HG02588 (cell line): ENCODE data around the gene PROCA1.
"Not testable (repeated sequence)": the region's sequence is repeated elsewhere in the genome, so short reads cannot be mapped to it uniquely, and the experiment has no call there.

ENCODE experiments used
- ATAC-seq: cut with Tn5 transposase; IDR thresholded peaks from one replicate; pipeline ENCODE4 v1.9.1; 2021; ENCODE audit warnings: mild to moderate bottlenecking, moderate library complexity; ENCODE audit not compliant: unreplicated experiment

Gene PROCA1

DNA sequence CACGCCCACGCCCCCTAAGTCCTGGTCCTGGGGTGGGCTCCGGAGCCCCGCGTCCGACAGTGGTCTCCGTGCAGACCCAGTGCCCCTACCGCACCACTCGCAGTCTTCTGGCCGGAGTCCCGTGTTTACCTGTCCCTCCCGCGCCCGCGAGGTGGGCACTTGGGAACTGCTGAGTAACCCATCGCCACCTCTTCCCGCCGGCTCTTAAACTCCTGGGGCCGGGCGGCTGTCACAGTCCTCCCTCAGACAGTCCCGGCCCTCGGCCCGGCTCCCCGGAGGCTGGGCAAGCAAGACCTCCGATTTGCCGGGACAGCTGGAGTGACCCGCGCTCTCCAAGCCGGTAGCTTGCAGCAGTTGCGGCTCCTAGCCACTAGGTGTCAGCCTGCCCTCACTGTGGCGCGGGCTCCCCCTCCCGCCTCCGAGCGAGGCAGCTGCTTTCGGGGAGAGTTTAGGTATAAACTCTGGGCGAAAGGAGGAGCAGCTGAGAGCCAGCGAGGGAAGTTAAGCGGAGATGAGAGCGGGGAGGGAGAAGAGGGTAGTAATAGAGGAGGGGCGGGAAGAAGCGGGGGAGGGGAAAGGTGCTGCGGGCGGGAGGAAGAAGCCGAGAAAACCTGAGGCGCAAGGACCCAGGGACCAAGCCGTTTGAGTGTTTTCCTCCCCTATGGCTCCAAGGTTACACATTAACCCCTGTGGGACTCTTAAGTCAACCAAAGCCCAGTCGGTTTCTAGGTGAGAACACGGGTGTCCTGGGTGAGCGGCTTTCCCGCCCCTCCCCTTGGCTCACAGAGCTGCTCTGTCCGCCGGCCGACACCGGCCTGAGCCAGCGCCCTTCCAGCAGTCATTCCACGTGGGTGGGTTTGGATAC lies 15.2 kb upstream of the PROCA1 start:
- ATAC-seq, result peak; percentile 34

DNA sequence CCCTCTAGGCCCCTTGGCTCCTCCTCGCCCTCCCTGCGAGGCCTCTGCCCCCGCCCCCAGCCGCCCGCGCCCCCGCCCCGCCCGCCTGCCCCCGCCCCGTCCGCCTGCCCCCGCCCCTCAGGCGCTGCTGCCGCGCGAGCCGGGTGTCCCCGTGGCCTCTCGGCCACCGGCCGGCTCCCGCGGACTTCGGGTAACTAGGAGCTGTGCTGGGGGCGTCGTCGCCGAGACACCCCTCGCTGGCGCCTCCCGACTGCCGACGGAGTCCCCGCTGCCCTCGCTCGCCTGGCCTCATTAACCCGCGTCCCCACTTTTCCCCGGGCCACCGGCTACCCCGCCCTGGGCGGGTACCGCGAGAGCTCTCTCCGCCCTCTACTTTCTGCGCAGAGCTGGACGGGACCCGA lies 14.5 kb upstream of the PROCA1 start, which contains the start of gene TLCD1:
TLCD1 (minus strand) TSS at position 8 of the 401 bp plus-strand sequence. CDS start 136 bp downstream, outside the sequence.
- ATAC-seq, result no peak

DNA sequence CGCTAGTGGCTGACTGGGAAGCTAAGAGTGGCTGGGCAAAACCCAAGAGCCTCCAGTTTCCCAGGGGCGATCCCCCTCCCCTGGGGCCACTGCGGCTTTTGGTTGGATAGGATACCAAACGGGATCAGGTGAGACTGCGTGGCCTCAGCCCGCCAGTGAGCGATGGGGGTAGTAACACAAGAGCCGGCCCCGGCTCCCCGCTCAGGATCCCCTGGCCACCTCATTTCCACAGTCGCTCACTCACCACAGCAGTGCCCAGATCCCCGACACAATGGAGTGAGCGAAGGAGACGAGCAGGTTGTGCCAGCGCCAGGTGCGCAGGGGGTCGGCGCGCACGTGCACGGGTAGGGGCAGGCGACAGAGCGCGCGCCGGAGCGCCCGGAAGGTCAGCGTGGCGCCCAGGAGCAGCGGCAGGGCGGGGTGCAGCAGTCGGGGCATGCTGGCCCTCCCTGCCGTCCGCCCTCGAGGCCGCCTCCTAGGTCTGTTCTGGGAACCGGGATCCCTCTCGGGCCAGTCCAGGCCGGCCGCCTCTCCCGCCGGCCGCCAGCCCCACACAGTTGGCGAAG lies 14.1 kb upstream of the PROCA1 start:
- ATAC-seq, result no peak

DNA sequence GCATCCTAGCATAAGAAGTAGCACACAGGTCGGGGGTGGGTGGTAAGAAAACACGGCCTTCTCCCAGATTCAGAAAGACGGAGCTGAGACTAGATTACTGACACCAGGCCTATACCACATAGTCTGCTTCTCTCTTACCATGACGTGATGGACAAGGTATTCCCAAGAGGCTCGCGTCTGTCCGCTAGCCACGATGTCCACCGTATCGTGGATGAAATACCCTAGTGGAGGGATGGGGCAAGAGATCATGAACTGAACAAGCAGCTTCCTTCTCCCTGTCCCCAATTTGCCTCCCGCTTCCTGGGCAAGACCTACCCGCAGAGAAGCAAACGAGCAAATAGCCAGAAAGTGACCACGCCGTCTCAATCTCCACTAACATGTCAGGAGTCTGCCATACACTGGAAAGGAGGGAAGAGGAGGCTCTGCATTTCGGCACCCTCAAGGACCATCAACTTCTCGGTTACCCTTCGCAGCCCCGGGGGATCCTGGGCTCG lies 13.5 kb upstream of the PROCA1 start:
- ATAC-seq, result no peak

DNA sequence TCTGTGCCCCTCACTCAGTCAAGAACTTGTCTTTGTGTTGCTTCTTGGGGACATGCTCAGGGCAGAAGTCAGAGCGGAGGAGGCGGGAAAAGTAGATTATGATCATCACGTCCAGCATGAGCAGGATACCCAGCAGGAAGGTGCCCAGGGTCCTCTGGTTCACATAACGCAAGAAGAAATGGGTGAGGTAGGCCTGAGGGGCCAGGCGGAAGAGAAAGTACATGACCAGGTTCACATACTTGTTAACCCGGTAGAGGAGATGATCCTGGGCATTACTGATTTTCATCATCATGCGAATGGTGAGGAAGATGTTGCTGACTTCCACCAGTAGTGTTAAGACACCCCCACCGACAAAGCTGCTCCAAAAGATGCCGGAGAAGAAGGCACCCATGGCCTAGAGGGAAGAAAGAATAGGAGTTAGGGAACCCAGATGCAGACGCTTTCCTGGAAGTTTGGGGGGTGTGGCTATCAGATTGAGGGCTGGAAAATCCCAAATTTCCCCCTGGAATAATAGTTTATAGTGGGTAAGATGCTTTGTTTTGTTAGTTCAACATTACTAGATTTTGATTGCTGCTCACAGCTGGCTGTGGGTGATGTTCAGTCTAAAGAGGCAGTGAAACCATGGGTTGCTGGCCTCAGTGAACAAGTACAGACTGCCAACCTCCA lies 12.9 kb upstream of the PROCA1 start:
- no peak for ATAC-seq

DNA sequence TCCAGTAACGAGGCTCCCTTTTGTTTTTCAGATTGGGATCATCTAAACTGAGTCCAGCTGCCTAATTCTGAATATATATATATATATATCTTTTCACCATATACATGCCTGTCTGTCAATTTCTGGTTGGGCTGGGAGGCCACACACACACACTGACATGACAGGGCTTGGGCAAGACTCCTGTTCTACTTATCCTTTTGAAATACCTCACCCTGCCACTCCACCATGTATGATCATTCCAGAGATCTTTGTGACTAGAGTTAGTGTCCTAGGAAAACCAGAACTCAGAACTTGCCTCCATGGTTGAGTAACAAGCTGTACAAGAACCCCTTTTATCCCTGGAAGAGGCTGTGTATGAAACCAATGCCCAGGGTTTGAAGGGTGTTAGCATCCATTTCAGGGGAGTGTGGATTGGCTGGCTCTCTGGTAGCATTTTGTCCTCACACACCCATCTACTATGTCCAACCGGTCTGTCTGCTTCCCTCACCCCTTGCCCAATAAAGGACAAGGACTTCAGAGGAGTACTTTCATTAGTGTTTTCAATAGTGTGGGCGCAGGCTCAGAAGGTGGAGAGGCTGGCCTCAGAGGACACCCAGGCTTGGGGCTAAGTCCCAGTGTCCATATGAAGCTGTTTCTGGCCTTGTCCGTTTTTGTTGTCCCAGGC lies 12.3 kb upstream of the PROCA1 start:
- ATAC-seq, result not testable (repeated sequence)

DNA sequence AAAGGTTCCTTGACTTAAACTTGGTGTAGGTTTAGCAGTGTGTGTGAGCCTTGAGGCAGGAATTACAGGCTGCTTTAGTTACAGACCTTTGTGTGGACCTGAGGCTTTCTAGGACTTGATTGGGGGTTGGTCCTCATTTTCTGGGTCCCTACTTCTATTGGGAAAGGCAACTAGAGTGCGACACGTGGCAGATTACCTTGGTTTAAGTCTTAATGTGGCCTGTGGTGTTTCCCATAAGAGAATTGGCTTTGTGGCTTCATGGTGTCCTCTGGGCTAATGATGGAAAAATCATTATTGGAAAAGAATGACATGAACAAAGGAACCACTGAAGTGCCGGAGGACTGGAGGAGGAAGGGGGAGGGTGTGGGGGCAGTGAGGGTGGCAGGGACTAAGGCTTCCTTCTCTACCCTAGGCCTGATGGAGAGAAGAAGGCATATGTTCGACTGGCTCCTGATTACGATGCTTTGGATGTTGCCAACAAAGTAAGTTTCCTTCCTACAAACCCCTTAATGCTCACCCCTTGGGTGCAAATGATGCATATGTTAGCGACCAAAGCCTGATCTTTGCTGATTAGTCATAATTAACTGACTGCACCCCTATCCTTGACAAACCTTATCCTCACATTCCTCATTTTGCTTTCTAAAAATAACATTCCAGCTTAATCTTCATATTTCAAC lies 11.6 kb upstream of the PROCA1 start:
- no peak for ATAC-seq

DNA sequence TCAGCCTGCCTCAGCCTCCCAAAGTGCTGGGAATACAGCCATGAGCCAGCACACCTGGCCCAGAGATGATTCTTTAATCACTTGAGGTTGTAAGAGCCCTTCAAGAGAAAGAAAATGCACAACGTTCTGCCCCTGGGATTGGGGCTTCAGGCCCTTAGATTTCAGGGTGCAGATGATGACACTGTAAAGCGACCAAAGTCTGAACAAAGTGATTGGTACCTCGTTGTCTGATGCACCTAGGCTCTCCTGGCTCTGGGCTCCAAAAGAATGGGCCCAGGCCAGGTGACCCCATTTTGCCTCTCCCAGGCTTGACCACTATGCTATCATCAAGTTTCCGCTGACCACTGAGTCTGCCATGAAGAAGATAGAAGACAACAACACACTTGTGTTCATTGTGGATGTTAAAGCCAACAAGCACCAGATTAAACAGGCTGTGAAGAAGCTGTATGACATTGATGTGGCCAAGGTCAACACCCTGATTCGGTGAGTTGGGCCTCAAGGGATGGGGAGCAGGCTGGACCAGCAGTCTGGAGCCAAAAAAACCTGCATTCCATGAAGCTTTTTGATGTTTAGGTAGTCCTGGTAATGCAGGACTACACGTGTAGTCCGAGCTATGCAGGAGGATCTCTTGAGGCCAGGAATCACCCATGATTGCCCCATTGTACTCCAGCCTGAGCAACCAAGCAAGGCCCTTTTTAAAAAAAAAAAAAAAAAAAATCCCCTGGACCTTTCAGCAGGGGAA lies 10.9 kb upstream of the PROCA1 start:
- no peak for ATAC-seq

DNA sequence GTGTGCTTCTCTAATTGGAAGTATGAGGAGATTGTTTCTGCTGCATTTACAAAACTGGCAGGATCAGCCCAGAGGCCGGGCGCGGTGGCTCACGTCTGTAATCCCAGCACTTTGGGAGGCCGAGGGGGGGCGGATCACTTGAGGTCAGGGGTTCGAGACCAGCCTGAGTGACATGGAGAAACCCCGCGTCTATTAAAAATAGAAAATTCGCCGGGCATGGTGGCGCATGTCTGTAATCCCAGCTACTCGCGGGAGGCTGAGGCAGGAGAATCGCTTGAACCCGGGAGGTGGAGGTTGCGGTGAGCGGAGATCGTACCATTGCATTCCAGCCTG lies 9.3 kb upstream of the PROCA1 start:
- not testable (repeated sequence) for ATAC-seq

DNA sequence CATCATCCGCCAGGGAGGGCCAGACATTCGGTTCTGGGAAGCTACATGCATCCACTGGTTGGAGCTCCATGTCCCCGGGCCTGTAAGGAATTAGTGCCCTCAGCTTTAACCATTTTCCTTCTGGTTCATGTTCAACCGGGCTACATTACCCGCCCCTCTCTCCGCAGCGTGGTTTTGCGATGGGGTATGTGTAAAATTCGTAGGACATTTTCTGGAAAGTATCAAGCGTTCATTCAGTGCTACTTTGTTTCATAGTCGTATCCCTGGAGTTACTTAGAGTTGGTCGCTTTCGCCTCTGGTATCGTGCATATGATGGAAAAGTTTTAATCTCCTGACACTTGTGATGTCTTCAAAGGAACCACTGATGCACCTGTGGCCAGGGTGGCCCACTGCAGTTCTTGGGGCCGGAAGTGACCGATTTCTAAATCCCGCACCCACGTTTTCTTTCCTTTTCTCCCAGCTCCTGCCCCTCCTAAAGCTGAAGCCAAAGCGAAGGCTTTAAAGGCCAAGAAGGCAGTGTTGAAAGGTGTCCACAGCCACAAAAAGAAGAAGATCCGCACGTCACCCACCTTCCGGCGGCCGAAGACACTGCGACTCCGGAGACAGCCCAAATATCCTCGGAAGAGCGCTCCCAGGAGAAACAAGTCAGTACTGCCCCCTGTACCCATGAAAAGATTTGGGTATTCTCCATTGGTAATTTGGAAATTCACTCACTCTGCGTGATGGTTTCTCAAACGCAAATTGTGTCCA lies 8.7 kb upstream of the PROCA1 start:
- ATAC-seq, result no peak

DNA sequence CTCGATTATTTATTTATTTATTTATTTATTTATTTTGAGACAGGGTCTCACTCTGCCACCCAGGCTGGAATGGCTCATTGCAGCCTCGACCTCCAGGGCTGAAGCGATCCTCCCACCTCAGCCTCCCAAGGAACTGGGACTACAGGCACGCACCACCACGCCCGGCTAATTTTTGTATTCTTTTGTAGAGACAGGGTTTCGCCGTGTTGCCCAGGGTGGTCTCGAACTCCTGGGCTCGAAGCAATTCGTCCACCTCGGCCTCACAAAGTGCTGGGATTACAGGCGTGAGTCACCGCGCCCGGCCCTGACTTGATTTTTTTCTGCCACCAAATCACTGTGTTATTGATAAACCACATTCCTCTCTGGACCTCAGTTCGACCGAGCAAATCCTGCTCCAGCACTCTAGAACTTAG lies 7.3 kb upstream of the PROCA1 start:
- ATAC-seq, result no peak

DNA sequence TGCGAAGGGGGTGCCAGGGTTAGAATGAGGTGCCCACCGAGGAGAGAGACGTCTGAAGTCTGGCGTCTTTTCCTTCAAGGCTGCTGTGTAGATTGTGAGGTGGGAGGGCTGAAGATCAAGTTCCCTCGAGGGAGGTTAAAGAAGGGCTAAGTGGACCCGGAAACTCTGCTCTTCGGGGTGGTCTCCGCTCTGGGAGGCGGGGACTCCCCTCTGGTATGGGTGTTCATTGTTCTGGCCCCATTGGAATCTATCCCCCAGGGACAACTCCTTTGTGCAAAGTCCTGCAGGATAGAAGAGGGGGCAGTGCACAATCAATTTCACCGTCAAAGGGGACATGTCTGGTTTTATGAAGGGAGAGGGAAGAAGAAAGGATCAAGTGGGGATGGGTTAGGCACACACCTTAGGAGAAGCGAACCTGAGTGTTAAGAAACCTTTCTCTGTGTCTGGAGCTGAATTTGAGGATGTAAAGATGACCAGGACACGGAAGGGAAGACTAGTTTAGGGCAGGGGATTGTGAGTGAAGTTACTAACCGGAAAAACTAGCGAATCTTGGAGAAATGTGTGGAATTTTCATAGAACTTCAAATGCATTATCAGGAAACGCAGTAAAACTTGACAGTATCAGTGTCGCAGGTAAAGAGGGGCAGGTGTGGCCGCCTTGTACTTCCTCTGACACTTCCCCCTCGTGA lies 6.8 kb upstream of the PROCA1 start:
- no peak for ATAC-seq

DNA sequence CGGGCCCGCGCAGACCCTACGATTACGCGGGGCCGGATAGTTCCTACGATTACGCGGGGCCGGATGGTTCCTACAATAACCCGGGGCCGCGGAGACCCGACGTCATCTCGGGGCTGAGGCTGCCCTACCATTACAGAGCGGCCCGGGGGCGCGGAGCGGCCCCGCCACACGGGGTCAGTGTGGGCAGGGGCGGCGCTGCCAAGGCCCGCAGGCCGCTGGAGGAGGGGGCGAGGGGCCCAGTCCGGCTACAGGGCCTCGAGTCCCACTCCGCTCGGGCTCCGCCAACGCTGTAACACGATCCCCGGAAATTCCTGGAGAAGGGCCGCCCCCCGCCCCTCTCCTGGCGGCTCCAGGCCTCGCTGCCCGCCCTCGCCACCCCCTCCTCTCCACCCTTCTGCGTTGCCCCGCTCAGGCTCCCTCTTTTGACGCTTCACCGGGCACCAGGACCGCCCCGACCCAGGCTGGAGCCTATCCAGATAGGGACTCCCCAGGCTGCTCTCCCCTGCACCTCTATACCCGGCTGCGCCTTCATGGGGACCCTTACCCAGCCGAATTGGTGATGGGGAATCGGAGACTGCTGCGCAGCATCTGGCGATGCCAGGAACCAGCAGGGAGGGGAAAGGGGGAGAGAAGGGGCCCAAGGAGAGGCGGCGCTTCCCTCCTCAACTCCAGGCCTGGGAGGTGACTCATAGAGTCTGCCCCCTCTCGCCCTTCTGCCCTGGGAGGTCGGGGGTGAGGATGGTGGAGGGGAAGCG lies 6.1 kb upstream of the PROCA1 start, which contains the start of gene RAB34:
RAB34 (minus strand) TSS at position 291 of the 755 bp plus-strand sequence. CDS start 602 bp downstream, outside the sequence.
- ATAC-seq, result no peak

DNA sequence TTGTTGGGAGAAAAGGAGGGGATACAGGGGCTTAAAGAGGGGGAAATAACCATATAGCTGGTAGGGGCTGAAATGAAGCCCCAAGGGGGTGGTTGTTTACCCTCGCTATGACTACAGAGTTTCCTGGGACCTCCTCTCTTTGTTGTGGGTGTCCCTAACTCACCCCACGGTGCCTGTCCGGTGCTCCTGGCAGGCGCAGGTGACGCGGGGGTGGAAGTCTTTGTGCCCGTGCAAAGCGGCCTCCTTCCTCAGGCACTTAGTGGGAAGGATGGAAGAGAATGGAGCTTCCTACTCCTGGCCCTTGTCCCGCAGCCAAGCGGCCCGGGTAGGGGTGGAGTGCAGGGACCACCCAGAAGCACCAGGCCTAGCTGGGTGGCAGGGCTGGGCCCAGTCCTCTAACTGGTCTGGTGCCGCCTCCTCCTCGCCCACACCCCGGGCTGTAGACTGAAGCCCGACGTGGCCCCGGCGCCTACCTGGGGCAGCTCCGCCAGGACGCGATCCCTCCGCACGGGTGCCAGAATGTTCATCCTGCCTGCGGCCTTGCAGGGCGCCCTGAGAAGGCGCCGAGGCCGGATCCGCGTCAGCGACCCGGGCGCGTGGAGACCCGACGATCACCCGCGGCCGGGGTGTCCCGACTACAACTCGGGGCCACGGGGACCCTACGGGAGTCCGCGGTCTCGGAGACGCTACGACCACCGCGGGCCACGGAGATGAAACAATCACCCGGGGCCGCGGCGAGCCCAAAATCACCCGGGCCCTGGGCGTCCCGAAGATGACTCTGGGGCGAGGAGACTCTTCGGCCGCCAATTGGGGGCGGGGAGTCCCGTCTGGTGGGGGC lies 5.3 kb upstream of the PROCA1 start:
- no peak for ATAC-seq

DNA sequence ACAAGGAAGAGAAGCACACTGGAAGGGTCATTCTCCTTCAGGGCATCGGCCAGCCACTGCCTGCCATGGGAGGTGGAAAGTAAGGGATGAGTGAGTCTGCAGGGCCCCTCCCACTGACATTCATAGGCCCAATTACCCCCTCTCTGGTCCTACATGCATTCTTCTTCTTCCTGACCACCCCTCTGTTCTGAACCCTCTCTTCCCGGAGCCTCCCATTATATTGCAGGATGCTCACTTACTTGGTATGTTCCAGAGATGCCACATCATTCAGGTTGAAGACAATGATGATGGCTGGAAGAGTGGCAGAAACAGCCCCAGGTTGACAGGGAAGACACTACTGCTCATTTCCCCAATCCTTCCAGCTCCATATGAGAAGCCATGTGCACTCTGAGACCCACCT lies 3.5 kb upstream of the PROCA1 start:
- ATAC-seq, result no peak

DNA sequence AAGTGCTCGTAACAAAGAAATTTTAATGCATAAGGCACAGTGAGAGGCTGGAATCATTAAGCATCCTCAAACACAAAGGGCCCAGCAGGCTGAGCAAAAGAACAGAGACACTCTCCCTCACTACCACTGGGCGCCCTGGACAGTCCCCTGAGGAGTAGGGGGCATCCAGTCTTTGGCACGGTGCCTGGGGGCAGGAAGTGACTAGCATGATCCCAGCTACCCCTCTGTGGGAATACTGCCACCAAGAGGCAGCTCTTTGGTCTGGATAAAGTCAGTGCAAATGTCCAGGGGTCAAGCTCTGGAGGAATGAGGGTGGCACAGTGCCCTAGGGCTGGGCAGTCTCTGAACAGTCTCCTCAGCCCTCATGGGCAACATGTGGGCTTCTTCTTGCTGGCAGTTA lies 2.6 kb upstream of the PROCA1 start:
- ATAC-seq, result no peak
